Subcutaneous abdominal adipose tissue (tissue), 5 donors: Measurements from ENCODE around the gene SLC16A6.

Experiments
- H3K27ac ChIP-seq: one replicate; pipeline ENCODE4 v1.7.0; 2013; ENCODE audit warnings: low read depth, mild to moderate bottlenecking, inconsistent platforms, low read length, moderate library complexity
- H3K27me3 ChIP-seq, 5 donors: one replicate each; pipeline ENCODE4 v1.7.0; 2013; ENCODE audit warnings: low read length in 5 of 5, inconsistent platforms in 1 of 5; ENCODE audit not compliant: control insufficient read depth in 5 of 5, insufficient read depth in 4 of 5
- H3K36me3 ChIP-seq, 5 donors: one replicate each; pipeline ENCODE4 v1.7.0; 2013; ENCODE audit warnings: low read length in 5 of 5; ENCODE audit not compliant: control insufficient read depth in 5 of 5, insufficient read depth in 5 of 5
- H3K4me1 ChIP-seq, 5 donors: one replicate each; pipeline ENCODE4 v1.7.0; 2013; ENCODE audit warnings: low read length in 5 of 5, mild to moderate bottlenecking in 3 of 5, moderate library complexity in 1 of 5; ENCODE audit not compliant: control insufficient read depth in 5 of 5, insufficient read depth in 5 of 5
- H3K4me3 ChIP-seq, 5 donors: one replicate each; pipeline ENCODE4 v1.7.0; 2013; ENCODE audit warnings: low read length in 5 of 5, low read depth in 1 of 5
- H3K9ac ChIP-seq, 5 donors: one replicate each; pipeline ENCODE4 v1.7.0; 2013; ENCODE audit warnings: low read length in 5 of 5, mild to moderate bottlenecking in 4 of 5, moderate library complexity in 3 of 5
- H3K9me3 ChIP-seq, 5 donors: one replicate each; pipeline ENCODE4 v1.7.0; 2013; ENCODE audit warnings: low read length in 5 of 5; ENCODE audit not compliant: control insufficient read depth in 5 of 5
- donor health status: healthy.
- donor health status: healthy.
- donor health status: healthy.
- donor health status: healthy.
- donor health status: healthy.

The SLC16A6 gene

GRCh38 chr17:68301438-68301959, 10.6 kb upstream of the SLC16A6 start:
- H3K36me3 ChIP-seq = no peaks in the 10 kb centered on the region
- peaks cover 0 to 6% (median 3%) of the 10 kb centered on the region in 5 donors for H3K4me1 ChIP-seq
- no peak overlapping the region for H3K27ac ChIP-seq
- peaks cover 0 to 3% (median 0%) of the 10 kb centered on the region in 5 donors for H3K27me3 ChIP-seq
- no peak overlapping the region for H3K9ac ChIP-seq
- peaks cover 0 to 3% (median 0%) of the 10 kb centered on the region in 5 donors for H3K9me3 ChIP-seq
- no peak overlapping the region for H3K4me3 ChIP-seq

- H3K4me3 ChIP-seq = no peak overlapping the region
- no peak overlapping the region for H3K27ac ChIP-seq
- H3K9me3 ChIP-seq = peaks cover 0 to 3% (median 0%) of the 10 kb centered on the region in 5 donors
- H3K4me1 ChIP-seq = peaks cover 0 to 6% (median 3%) of the 10 kb centered on the region in 5 donors
- peaks cover 0 to 9% (median 3%) of the 10 kb centered on the region in 5 donors for H3K27me3 ChIP-seq
- H3K36me3 ChIP-seq = no peaks in the 10 kb centered on the region
- H3K9ac ChIP-seq = no peak overlapping the region
These were observed 8.9 kb upstream of the SLC16A6 start for GRCh38 chr17:68299817-68300216.

GRCh38 chr17:68298601-68299000, 7.7 kb upstream of the SLC16A6 start:
- H3K9me3 ChIP-seq = peaks cover 0 to 3% (median 0%) of the 10 kb centered on the region in 5 donors

GRCh38 chr17:68297195-68297594, 6.3 kb upstream of the SLC16A6 start:
- Histone ChIP-seq H3K27me3 (peaks cover 0 to 30% (median 14%) of the 10 kb centered on the region in 5 donors), H3K4me3 (no peak overlapping the region), H3K36me3 (no peaks in the 10 kb centered on the region), H3K4me1 (peaks cover 0 to 12% (median 9%) of the 10 kb centered on the region in 5 donors), H3K27ac (no peak overlapping the region), H3K9ac (no peak overlapping the region), H3K9me3 (peaks cover 0 to 3% (median 0%) of the 10 kb centered on the region in 5 donors)

More at GRCh38 chr17:68298601-68299000, 7.7 kb upstream of the SLC16A6 start:
- no peak overlapping the region for H3K27ac ChIP-seq
- H3K4me1 ChIP-seq = peaks cover 0 to 6% (median 3%) of the 10 kb centered on the region in 5 donors
- no peaks in the 10 kb centered on the region for H3K36me3 ChIP-seq
- H3K27me3 ChIP-seq = peaks cover 0 to 19% (median 9%) of the 10 kb centered on the region in 5 donors
- H3K9ac ChIP-seq = no peak overlapping the region
- no peak overlapping the region for H3K4me3 ChIP-seq

- Histone ChIP-seq H3K9me3 (peaks cover 0 to 3% (median 0%) of the 10 kb centered on the region in 5 donors), H3K9ac (no peak overlapping the region), H3K27me3 (peaks cover 0 to 32% (median 17%) of the 10 kb centered on the region in 5 donors), H3K4me3 (no peak overlapping the region), H3K27ac (no peak overlapping the region), H3K4me1 (peaks cover 0 to 16% (median 12%) of the 10 kb centered on the region in 5 donors), H3K36me3 (no peaks in the 10 kb centered on the region)
These were observed 5.6 kb upstream of the SLC16A6 start for GRCh38 chr17:68296217-68297191.

GRCh38 chr17:68295086-68295485, 4.2 kb upstream of the SLC16A6 start:
- peaks cover 0 to 25% (median 23%) of the 10 kb centered on the region in 5 donors for H3K4me1 ChIP-seq
- H3K27ac ChIP-seq = no peak overlapping the region
- H3K9ac ChIP-seq = no peak overlapping the region
- peaks cover 3 to 36% (median 17%) of the 10 kb centered on the region in 5 donors for H3K27me3 ChIP-seq
- no peaks in the 10 kb centered on the region for H3K36me3 ChIP-seq
- no peak overlapping the region for H3K4me3 ChIP-seq
- peaks cover 0 to 3% (median 0%) of the 10 kb centered on the region in 5 donors for H3K9me3 ChIP-seq

- no peak overlapping the region for H3K4me3 ChIP-seq
- no peak overlapping the region for H3K27ac ChIP-seq
- H3K4me1 ChIP-seq = peaks cover 0 to 27% (median 24%) of the 10 kb centered on the region in 5 donors
- peaks cover 0 to 3% (median 0%) of the 10 kb centered on the region in 5 donors for H3K9me3 ChIP-seq
- H3K27me3 ChIP-seq = peaks cover 3 to 36% (median 17%) of the 10 kb centered on the region in 5 donors
- no peaks in the 10 kb centered on the region for H3K36me3 ChIP-seq
- no peak overlapping the region for H3K9ac ChIP-seq
These were observed 3.7 kb upstream of the SLC16A6 start for GRCh38 chr17:68294617-68295016.

- Histone ChIP-seq H3K9me3 (peaks cover 0 to 3% (median 0%) of the 10 kb centered on the region in 5 donors), H3K36me3 (no peaks in the 10 kb centered on the region), H3K27me3 (peaks cover 3 to 36% (median 17%) of the 10 kb centered on the region in 5 donors), H3K4me1 (peaks cover 0 to 29% (median 24%) of the 10 kb centered on the region in 5 donors), H3K27ac (no peak overlapping the region), H3K4me3 (no peak overlapping the region), H3K9ac (no peak overlapping the region)
These were observed 3.2 kb upstream of the SLC16A6 start for GRCh38 chr17:68294196-68294555.

GRCh38 chr17:68293490-68294195, 2.7 kb upstream of the SLC16A6 start:
- Histone ChIP-seq H3K27me3 (peaks cover 3 to 36% (median 17%) of the 10 kb centered on the region in 5 donors), H3K27ac (no peak overlapping the region), H3K9me3 (peaks cover 0 to 1% (median 0%) of the 10 kb centered on the region in 5 donors), H3K9ac (no peak overlapping the region), H3K4me1 (peaks cover 0 to 30% (median 24%) of the 10 kb centered on the region in 5 donors), H3K36me3 (no peaks in the 10 kb centered on the region), H3K4me3 (no peak overlapping the region)
